ENCODE data around the gene HSPG2.

DNA sequence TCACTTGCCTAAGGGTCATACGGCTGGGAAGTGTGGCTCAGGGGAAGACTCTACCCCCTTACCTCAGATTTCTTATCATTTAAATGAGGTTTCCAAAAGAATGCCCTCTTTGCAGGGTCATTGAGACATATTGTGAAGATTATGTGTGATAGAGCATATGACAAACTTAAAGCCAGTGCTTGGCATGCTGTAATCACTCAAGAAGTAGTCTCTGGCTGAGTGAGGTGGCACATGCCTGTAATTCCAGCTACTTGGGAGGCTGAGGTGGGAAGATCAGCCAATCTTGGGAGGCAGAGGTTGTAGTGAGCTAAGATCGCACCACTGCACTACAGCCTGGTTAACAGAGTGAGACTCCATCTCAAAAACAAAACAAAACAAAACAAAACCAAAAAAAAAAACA is 132.6 kb downstream of the HSPG2 start:
- TF ChIP-seq, protein P1, sequence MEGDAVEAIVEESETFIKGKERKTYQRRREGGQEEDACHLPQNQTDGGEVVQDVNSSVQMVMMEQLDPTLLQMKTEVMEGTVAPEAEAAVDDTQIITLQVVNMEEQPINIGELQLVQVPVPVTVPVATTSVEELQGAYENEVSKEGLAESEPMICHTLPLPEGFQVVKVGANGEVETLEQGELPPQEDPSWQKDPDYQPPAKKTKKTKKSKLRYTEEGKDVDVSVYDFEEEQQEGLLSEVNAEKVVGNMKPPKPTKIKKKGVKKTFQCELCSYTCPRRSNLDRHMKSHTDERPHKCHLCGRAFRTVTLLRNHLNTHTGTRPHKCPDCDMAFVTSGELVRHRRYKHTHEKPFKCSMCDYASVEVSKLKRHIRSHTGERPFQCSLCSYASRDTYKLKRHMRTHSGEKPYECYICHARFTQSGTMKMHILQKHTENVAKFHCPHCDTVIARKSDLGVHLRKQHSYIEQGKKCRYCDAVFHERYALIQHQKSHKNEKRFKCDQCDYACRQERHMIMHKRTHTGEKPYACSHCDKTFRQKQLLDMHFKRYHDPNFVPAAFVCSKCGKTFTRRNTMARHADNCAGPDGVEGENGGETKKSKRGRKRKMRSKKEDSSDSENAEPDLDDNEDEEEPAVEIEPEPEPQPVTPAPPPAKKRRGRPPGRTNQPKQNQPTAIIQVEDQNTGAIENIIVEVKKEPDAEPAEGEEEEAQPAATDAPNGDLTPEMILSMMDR (IDR thresholded peaks at IDR 0.05) = no peak
- TF ChIP-seq POLR2AphosphoS5 (IDR thresholded peaks at IDR 0.05) (no peak), EP300 (IDR thresholded peaks at IDR 0.05) (no peak)

Measured in gastroesophageal sphincter (tissue), 3 donors.